Activated CD4-positive, alpha-beta T cell treated with anti-CD3 and anti-CD28 coated beads, Interleukin-2, amount 10 ng/mL, durations not matched to agents 7 days and 5 days (primary cell): ENCODE results near the gene CORO7. TPM values are rescaled to one million over a fixed set of nuclear protein-coding genes. Genes with fewer than 3 reads are reported as not detected.

ENCODE experiments used
- CTCF ChIA-PET: fragments of 350-600 bp; sonication (Branson Sonifier 250); formaldehyde crosslinking; loops from one replicate; lab custom pipeline; 2021; ENCODE audit warnings: antibody characterized with exemption; lab: Charles Lee
- POLR2A ChIA-PET: fragments of 350-600 bp; sonication (Branson Sonifier 250); formaldehyde crosslinking; loops from one replicate; lab custom pipeline; 2021; ENCODE audit warnings: antibody characterized with exemption; lab: Charles Lee
- DNase-seq: peaks from one replicate; pipeline ENCODE4 v3.0.0-alpha.2; 2020
- H3K27ac Mint-ChIP-seq: one replicate; pipeline ENCODE4 v1.8.0; 2021; ENCODE audit warnings: mild to moderate bottlenecking, moderate library complexity, mixed read lengths
- H3K27me3 Mint-ChIP-seq: one replicate; pipeline ENCODE4 v1.8.0; 2021; ENCODE audit warnings: mixed read lengths
- H3K36me3 Mint-ChIP-seq: one replicate; pipeline ENCODE4 v1.8.0; 2021; ENCODE audit warnings: low read depth, mixed read lengths
- H3K4me1 Mint-ChIP-seq: one replicate; pipeline ENCODE4 v1.8.0; 2021; ENCODE audit warnings: mixed read lengths
- H3K4me3 Mint-ChIP-seq: one replicate; pipeline ENCODE4 v1.8.0; 2021; ENCODE audit warnings: mild to moderate bottlenecking, moderate library complexity, mixed read lengths
- H3K9me3 Mint-ChIP-seq: one replicate; pipeline ENCODE4 v1.8.0; 2021; ENCODE audit warnings: mixed read lengths
- total RNA-seq, 2 experiments: library from RNA; stranded (reverse); gene quantifications; one replicate each; pipeline ENCODE4 v1.2.3, GENCODE V29; 2021

CORO7 gene
- total RNA-seq: 100 to 1,000 TPM; 196 to 211 TPM

DNA sequence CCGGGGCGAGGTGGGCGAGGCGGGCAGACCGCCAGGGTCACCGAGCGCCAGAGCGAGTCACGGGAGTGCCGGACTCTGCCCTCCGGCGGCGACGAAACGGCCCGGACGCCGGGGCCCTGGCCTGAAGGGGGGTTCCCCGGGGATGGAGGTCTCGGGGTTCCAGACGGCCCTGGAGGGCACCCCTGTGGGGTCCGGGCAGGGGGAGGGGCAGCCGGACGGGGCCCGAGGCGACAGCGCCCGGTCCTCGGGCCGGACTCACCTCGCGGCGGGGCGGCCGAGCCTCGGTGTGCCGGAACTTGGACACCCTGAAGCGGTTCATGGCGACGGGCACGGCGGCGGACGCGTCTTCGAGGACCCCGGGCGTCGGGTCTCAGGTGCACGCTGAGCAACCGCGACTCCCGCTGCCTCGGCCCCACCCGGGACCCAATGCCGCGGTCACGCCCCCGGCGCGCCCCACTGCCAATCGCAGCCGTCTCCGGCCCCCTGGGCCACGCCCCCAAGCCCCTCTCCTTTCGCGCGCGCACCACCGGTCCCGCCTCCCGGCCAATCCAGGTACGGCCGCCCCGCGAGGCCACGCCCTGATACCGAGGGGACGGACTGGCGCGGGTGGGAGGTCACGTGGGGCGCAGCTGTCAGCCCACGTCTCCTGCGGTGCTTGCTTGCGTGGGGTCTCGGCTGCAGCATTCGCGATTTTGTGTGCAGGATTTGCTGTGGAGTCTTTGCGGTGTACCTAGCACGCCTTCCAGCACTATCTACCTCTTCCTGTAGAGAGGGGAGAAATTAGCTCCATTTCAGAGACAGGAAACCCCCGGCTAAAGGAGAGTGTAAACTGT, at the start of gene CORO7:
TSS of gene CORO7 (minus strand) at position 397 of the 833 bp plus-strand sequence. CDS start at position 319, 78 bp downstream.
- CTCF ChIA-PET: interaction anchor here (0.5 to 4.9 kb wide), 13 partner anchors 8 to 361 kb away, joined by 3 to 24 read pairs (median 4); partner anchors contain the start of gene MGRN1
- POLR2A ChIA-PET: interaction anchor here (1.0 kb wide), 1 partner anchor 64 kb away, joined by 3 read pairs; no protein-coding TSS in a partner anchor
- Mint-ChIP-seq H3K9me3 (no peaks in the 10 kb centered on the region), H3K27ac (peak within 1 kb of the TSS; percentile 92), H3K4me1 (peaks cover 33% of the 10 kb centered on the region), H3K4me3 (peak within 1 kb of the TSS; percentile 89), H3K27me3 (peaks cover 3% of the 10 kb centered on the region), H3K36me3 (peaks cover 24% of the 10 kb centered on the region)
- DNase-seq: peak; percentile 98

GRCh38 chr16:4463522-4464163, 47.2 kb upstream of the CORO7 start:
- ChIA-PET POLR2A (no interaction called here), CTCF (interaction anchor here (0.6 to 1.9 kb wide), 4 partner anchors 9 to 43 kb away, joined by 3 to 5 read pairs (median 4); partner anchors contain the start of gene HMOX2)
- no peaks in the 10 kb centered on the region for H3K27me3 Mint-ChIP-seq
- H3K4me1 Mint-ChIP-seq: peaks cover 39% of the 10 kb centered on the region
- no peak overlapping the region for H3K4me3 Mint-ChIP-seq
- DNase-seq: no peak
- peaks cover 34% of the 10 kb centered on the region for H3K36me3 Mint-ChIP-seq
- peak overlapping the region; percentile 57 for H3K27ac Mint-ChIP-seq
- no peaks in the 10 kb centered on the region for H3K9me3 Mint-ChIP-seq

DNA sequence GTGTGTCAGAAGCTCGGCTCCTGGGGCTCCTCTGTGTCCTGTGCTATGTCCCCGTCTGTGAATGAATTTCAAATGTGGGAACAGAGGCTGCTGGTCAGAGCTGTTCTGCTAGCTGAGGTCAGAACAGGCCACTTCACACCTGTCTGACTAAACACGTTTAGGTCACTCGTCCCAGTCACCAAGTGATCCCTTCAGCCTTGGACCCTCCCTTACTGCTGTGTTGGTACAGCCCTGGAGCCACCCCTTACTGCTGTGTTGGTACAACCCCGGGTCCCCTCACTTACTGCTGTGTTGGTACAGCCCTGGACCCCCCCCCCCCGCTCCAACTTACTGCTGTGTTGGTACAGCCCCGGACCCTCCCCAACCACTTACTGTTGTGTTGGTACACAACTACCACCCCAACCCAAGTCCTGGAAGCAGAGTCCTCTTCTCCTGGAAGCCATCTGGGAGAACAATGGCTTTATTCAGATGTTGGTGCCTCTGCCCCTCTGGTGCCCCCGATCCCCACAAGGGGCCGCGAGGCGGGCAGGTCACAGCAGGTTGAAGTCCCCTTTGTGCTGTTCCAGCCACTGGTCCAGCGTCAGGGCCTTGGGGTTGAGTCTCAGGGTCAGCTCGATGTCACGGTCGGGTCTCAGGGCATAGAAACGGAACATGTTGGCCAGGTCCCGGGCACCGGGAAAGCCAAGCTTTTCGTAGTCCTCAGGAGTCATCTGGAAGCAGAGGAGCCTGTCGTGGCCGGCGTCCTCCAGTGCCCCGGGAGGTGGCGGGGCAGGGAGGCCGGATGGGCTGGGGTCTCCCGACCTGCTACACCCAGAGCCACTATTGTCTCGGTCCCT, 45.1 kb upstream of the CORO7 start:
- CTCF ChIA-PET: interaction anchor here (0.9 kb wide), 1 partner anchor 273 kb away, joined by 3 read pairs; the partner anchor contains the start of genes ANKS3 and DNAAF8
- no peaks in the 10 kb centered on the region for H3K9me3 Mint-ChIP-seq
- POLR2A ChIA-PET: no interaction called here
- H3K4me3 Mint-ChIP-seq: no peak overlapping the region
- H3K27me3 Mint-ChIP-seq: no peaks in the 10 kb centered on the region
- H3K36me3 Mint-ChIP-seq: peaks cover 30% of the 10 kb centered on the region
- no peak for DNase-seq
- H3K27ac Mint-ChIP-seq: peak overlapping the region; percentile 31
- peaks cover 34% of the 10 kb centered on the region for H3K4me1 Mint-ChIP-seq

- H3K4me1 Mint-ChIP-seq: peaks cover 28% of the 10 kb centered on the region
- H3K9me3 Mint-ChIP-seq: no peaks in the 10 kb centered on the region
- H3K36me3 Mint-ChIP-seq: peaks cover 29% of the 10 kb centered on the region
- ChIA-PET CTCF (interaction anchor here (0.9 kb wide), 1 partner anchor 273 kb away, joined by 3 read pairs; the partner anchor contains the start of genes ANKS3 and DNAAF8), POLR2A (no interaction called here)
- H3K27ac Mint-ChIP-seq: peak overlapping the region; percentile 31
- no peak for DNase-seq
- H3K4me3 Mint-ChIP-seq: no peak overlapping the region
- H3K27me3 Mint-ChIP-seq: no peaks in the 10 kb centered on the region
Measured at GRCh38 chr16:4460936-4461249, 44.5 kb upstream of the CORO7 start.

GRCh38 chr16:4455951-4456350, 39.6 kb upstream of the CORO7 start:
- ChIA-PET POLR2A (no interaction called here), CTCF (interaction anchor here (1.0 kb wide), 1 partner anchor 106 kb away, joined by 3 read pairs; no protein-coding TSS in a partner anchor)
- Mint-ChIP-seq H3K4me3 (no peak overlapping the region), H3K36me3 (peaks cover 32% of the 10 kb centered on the region), H3K27me3 (no peaks in the 10 kb centered on the region), H3K27ac (no peak overlapping the region), H3K9me3 (no peaks in the 10 kb centered on the region), H3K4me1 (peaks cover 15% of the 10 kb centered on the region)
- no peak for DNase-seq

DNA sequence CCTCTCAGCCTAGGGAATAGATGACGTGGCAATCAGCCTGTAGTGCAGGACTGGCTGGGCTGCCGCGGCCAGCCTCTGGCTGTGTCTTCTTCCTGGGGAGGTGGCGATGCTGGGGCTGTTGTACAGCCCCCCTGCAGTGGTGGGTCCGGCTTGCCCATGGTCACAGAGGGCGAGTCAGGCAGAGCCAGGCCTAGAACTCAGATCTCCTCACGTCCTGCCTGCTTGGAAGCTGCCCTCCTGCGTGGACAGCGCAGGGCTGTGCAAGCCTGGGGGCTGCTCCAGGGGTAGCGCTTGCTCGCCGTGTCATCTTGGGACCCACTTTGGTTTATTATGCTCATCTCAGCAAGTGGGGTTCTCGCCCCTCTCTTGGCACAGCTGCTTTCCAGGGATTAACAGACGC, 38.7 kb upstream of the CORO7 start:
- no peaks in the 10 kb centered on the region for H3K9me3 Mint-ChIP-seq
- ChIA-PET CTCF (no interaction called here), POLR2A (no interaction called here)
- DNase-seq: no peak
- no peak overlapping the region for H3K4me3 Mint-ChIP-seq
- H3K4me1 Mint-ChIP-seq: peaks cover 12% of the 10 kb centered on the region
- H3K27me3 Mint-ChIP-seq: no peaks in the 10 kb centered on the region
- peak overlapping the region; percentile 31 for H3K27ac Mint-ChIP-seq
- H3K36me3 Mint-ChIP-seq: peaks cover 32% of the 10 kb centered on the region

DNA sequence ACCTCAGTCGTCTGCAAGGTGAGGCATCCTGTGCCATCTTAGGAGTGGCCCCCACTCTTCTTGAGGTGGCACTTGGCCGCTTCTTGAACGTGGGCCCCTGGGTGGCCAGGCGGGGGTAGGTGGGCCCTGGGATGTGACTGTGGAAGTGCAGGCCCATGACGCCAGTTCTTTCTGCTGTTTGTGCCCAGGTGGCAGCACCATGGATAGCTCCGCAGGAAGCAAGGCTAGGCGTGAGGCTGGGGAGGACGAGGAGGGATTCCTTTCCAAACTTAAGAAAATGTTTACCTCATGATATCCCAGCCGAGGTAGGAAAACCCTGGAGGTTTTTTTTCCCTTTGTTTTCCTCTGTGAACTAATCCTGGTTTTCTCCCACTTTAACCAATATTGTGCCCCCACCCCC, 38.2 kb upstream of the CORO7 start:
- H3K27ac Mint-ChIP-seq: peak overlapping the region; percentile 31
- CTCF ChIA-PET: interaction anchor here (1.0 kb wide), 1 partner anchor 8 kb away, joined by 3 read pairs; no protein-coding TSS in a partner anchor
- no peaks in the 10 kb centered on the region for H3K9me3 Mint-ChIP-seq
- POLR2A ChIA-PET: no interaction called here
- no peak for DNase-seq
- H3K27me3 Mint-ChIP-seq: no peaks in the 10 kb centered on the region
- H3K4me3 Mint-ChIP-seq: no peak overlapping the region
- peaks cover 31% of the 10 kb centered on the region for H3K36me3 Mint-ChIP-seq
- peaks cover 7% of the 10 kb centered on the region for H3K4me1 Mint-ChIP-seq

DNA sequence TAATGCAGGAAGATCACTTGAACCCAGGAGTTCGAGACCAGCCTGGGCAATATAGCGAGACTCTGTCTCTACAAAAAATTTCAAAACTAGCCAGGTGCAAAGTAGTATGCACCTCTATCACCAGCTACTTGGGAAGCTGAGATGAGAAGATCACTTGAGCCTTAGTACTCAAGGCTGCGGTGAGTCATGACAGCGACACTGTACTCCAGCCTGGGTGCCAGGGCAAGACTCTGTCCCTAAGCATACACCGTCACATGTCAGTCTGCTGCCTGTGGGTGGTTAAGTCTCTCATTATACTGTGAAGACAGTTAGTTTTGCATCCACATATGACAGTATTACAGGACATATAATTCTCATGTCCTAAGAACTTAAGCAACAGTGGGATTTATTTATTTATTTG, 36.3 kb upstream of the CORO7 start:
- H3K36me3 Mint-ChIP-seq: peaks cover 30% of the 10 kb centered on the region
- H3K27me3 Mint-ChIP-seq: no peaks in the 10 kb centered on the region
- no peak for DNase-seq
- H3K4me3 Mint-ChIP-seq: no peak overlapping the region
- H3K9me3 Mint-ChIP-seq: no peaks in the 10 kb centered on the region
- CTCF ChIA-PET: interaction anchor here (1.2 to 2.3 kb wide), 2 partner anchors 19 to 25 kb away, joined by 4 to 6 read pairs; no protein-coding TSS in a partner anchor
- H3K4me1 Mint-ChIP-seq: no peaks in the 10 kb centered on the region
- no peak overlapping the region for H3K27ac Mint-ChIP-seq
- POLR2A ChIA-PET: no interaction called here

DNA sequence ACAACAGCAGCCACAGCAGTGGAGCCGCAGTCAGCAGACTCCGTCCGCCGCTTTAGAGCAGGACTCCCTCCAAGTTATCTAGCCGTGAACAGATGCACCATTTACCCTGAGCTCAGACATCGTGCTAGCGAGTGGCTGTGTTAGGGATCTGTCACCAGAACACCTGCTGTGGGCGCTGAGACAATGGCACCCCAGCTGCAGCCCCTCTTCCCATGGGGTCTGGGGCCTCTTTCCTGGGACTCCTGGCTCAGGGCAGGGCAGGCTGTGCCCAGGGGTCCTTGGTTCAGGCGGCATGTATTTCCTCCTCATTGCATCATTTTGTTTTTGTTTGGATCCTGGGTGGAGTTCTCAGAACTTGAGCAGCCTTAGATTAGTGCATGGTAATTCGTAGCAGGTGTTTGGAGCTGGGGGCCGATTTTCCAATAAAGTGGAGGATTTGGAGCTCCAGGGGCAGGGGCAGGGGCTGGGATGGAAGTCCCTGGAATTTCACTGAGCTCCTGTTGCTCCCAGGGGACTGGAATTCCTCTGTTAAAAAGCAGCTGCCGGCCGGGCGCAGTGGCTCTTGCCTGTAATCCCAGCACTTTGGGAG, 34.6 kb upstream of the CORO7 start:
- Mint-ChIP-seq H3K4me1 (no peaks in the 10 kb centered on the region), H3K27ac (no peak overlapping the region), H3K4me3 (no peak overlapping the region), H3K9me3 (no peaks in the 10 kb centered on the region), H3K36me3 (peaks cover 40% of the 10 kb centered on the region), H3K27me3 (no peaks in the 10 kb centered on the region)
- CTCF ChIA-PET: interaction anchor here (0.6 to 2.4 kb wide), 5 partner anchors 12 to 847 kb away, joined by 3 to 7 read pairs (median 3); no protein-coding TSS in a partner anchor
- POLR2A ChIA-PET: interaction anchor here (0.6 kb wide), 1 partner anchor 473 kb away, joined by 3 read pairs; no protein-coding TSS in a partner anchor
- DNase-seq: no peak

DNA sequence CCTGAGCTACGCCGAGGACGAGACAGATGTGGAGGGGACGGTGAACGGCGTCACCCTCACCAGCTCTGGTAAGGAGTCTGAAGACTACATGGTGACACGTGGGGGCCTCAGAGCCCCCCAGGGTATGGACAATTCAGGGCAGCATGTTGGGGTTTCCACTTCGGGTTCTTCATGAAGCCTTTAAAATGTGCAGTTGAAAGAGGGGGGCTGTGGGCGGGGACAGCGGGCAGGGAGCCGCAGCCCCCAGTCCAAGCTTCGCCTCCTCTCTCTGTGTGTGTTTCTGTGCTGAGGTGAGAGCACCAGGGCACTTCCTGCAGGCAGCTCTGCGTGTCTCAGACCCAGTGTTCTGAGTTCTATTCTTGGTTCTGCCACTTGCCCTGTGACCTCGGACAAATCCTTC, 34.0 kb upstream of the CORO7 start:
- DNase-seq: no peak
- CTCF ChIA-PET: interaction anchor here (0.6 to 2.4 kb wide), 4 partner anchors 11 to 847 kb away, joined by 3 to 7 read pairs (median 3); no protein-coding TSS in a partner anchor
- Mint-ChIP-seq H3K27me3 (no peaks in the 10 kb centered on the region), H3K4me3 (no peak overlapping the region), H3K4me1 (no peaks in the 10 kb centered on the region), H3K9me3 (no peaks in the 10 kb centered on the region), H3K27ac (no peak overlapping the region), H3K36me3 (peaks cover 38% of the 10 kb centered on the region)
- POLR2A ChIA-PET: no interaction called here

DNA sequence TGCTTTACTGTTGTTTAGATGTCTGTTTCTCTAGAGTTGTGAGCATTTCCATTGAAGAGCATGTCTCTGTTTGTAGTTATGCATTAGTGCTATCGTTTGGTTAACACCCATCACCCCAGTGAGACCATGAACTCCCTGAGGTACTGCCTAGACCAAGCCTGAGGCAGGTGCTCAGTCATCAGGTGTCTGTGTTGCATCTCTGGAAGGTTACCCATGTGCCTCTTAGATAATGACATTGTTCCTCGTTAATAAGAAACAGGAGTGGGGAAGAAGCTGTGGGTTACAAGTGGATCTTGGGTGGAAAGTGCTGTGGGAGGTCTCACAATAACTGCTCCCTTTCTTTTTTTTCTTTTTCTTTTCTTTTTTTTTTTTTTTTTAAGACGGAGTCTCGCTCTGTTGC, 27.6 kb upstream of the CORO7 start:
- Mint-ChIP-seq H3K4me3 (no peak overlapping the region), H3K27ac (no peak overlapping the region), H3K4me1 (peaks cover 7% of the 10 kb centered on the region), H3K36me3 (peaks cover 61% of the 10 kb centered on the region), H3K9me3 (no peaks in the 10 kb centered on the region), H3K27me3 (no peaks in the 10 kb centered on the region)
- no peak for DNase-seq
- CTCF ChIA-PET: interaction anchor here (0.6 to 1.3 kb wide), 2 partner anchors 20 to 686 kb away, joined by 3 to 4 read pairs; no protein-coding TSS in a partner anchor
- POLR2A ChIA-PET: no interaction called here

GRCh38 chr16:4443271-4443670, 26.9 kb upstream of the CORO7 start:
- ChIA-PET POLR2A (no interaction called here), CTCF (interaction anchor here (0.6 kb wide), 1 partner anchor 685 kb away, joined by 3 read pairs; no protein-coding TSS in a partner anchor)
- H3K27me3 Mint-ChIP-seq: no peaks in the 10 kb centered on the region
- no peaks in the 10 kb centered on the region for H3K9me3 Mint-ChIP-seq
- peak overlapping the region; percentile 64 for H3K27ac Mint-ChIP-seq
- no peak for DNase-seq
- peaks cover 9% of the 10 kb centered on the region for H3K4me1 Mint-ChIP-seq
- H3K36me3 Mint-ChIP-seq: peaks cover 59% of the 10 kb centered on the region
- no peak overlapping the region for H3K4me3 Mint-ChIP-seq
